ENCODE measurements around the gene HLA-A.
"Not testable (repeated sequence)": the region's sequence is repeated elsewhere in the genome, so short reads cannot be mapped to it uniquely, and the experiment has no call there.

HLA-A gene

DNA sequence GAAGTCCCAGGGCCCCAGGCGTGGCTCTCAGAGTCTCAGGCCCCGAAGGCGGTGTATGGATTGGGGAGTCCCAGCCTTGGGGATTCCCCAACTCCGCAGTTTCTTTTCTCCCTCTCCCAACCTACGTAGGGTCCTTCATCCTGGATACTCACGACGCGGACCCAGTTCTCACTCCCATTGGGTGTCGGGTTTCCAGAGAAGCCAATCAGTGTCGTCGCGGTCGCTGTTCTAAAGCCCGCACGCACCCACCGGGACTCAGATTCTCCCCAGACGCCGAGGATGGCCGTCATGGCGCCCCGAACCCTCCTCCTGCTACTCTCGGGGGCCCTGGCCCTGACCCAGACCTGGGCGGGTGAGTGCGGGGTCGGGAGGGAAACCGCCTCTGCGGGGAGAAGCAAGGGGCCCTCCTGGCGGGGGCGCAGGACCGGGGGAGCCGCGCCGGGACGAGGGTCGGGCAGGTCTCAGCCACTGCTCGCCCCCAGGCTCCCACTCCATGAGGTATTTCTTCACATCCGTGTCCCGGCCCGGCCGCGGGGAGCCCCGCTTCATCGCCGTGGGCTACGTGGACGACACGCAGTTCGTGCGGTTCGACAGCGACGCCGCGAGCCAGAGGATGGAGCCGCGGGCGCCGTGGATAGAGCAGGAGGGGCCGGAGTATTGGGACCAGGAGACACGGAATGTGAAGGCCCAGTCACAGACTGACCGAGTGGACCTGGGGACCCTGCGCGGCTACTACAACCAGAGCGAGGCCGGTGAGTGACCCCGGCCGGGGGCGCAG, at the start of gene HLA-A:
HLA-A (plus strand) TSS at position 258 of the 778 bp plus-strand sequence; CDS start at position 280, 22 bp downstream.
- DNase-seq (ENCODE audit: low read depth, low spot score): peak; percentile 90

- DNase-seq (ENCODE audit: low read depth, low spot score): no peak
Observed at GRCh38 chr6:29892696-29893095, 49.6 kb upstream of the HLA-A start.

GRCh38 chr6:29899281-29899680, 43.1 kb upstream of the HLA-A start:
- no peak for DNase-seq (ENCODE audit: low read depth, low spot score)

DNA sequence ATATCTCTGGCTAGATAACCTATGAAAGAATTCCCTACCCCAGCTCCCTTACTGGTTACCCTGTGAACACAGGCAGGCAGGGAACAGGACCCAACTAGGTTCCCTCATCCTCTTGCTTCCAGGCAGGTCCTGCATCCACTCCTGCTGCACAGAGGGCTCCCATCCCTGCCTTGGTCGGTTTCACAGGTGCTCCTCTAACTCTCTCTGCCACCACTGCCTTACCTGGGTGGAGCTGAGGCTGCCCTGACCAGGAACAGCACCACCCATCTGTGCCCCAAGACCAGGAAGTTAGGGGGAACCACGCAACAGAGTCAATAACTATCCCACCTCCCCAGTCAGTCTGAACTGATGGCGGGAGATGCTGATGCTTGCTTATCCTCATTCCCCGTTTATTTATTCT, 37.0 kb upstream of the HLA-A start:
- no peak for DNase-seq (ENCODE audit: low read depth, low spot score)

- no peak for DNase-seq (ENCODE audit: low read depth, low spot score)
Observed at GRCh38 chr6:29907637-29908340, 34.5 kb upstream of the HLA-A start.

- DNase-seq (ENCODE audit: low read depth, low spot score): no peak
Observed at GRCh38 chr6:29908341-29908662, 34.0 kb upstream of the HLA-A start.

DNA sequence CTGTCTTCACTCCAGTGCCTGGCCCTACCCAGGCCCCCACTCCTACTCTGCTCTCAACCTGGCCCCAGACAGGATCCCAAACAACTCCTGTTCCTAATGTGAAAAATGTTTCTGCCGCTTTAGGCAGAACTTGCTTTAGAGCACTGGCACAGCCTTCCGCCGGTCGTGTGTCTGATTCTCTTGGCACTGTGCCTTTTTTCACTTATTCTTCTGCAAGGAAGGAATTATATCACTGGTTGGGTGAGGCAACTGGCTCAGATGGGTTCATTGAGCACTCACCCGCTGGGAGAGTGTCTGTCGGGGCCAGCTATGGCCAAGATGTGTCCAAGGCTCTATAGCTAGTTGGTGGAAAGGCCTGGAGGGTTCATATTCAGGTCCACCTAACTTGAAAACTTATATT, 33.6 kb upstream of the HLA-A start:
- no peak for DNase-seq (ENCODE audit: low read depth, low spot score)

DNA sequence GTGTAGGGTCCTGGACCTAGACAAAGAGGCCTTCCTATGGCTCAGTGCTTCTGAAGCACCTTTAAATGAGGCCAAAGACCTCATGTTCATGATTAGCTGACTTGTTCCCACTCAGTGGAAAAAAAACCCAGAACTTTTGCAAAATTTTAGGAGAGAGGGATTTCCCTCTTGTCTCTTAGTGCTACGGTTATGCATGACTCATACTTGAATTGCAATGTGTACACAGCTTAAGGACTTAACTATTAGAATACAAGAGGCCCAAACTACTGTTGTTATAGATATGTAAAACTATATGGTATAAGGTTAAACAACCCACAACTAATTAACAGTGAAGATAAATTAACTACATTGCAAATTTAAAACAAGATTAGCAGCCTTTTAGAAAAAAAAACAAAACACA, 32.3 kb upstream of the HLA-A start:
- DNase-seq (ENCODE audit: low read depth, low spot score): no peak

DNA sequence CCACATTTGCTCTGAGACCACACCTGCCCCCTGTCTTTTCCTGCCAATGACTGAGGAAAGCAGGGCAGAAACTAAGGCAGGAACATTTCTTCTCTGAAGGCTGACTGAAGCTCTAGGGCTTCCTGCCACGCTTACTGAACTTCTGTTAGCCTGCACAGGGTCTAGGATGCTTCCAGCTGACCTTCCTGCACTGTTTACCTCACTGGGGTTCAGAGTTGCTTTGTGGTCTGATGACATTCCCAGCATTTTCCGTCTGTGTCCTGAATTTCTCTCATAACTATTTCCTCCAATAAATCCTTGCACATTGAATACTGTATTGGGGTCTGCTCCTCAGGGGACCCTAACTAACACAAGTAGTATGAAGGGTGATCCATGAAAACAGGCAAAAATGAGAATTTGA, 29.5 kb upstream of the HLA-A start:
- no peak for DNase-seq (ENCODE audit: low read depth, low spot score)

DNA sequence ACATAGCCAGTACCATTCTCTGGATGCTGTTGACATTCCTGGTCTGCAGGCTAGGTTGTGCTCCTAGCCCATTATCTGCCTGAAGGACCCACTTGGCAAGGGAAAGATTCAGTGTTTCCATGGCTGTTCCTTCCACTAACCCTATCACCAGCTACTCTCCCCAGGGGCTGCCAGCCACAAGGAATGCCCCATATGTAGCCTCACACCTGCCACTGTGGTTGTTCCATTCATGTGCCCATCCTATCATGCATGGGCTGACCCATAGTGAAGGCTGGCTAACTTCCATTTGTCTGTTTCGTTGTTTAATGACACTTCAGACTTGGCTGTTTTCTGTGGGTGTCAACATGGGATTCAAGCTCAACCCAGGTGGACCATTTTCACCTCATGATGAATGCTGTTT, 25.6 kb upstream of the HLA-A start:
- DNase-seq (ENCODE audit: low read depth, low spot score): no peak

GRCh38 chr6:29917857-29918256, 24.5 kb upstream of the HLA-A start:
- DNase-seq (ENCODE audit: low read depth, low spot score): no peak

- no peak for DNase-seq (ENCODE audit: low read depth, low spot score)
Observed at GRCh38 chr6:29919506-29920445, 22.6 kb upstream of the HLA-A start.

DNA sequence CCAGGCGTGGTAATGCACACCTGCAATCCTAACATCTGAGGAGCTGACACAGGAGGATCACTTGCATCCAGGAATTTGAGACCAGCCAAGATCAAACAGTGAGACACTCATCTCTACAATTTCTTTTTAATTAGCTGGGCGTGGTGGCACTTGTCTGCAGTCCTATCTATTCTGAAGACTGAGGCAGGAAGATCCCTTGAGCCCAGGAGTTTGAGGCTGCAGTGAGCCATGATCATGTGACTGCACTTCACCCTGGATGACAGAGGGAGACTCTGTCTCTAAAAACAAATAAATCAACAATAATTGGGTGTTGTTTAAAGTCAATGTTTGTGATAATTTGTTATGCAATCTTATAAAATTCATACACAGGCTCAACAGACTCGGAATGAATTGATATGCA, 18.0 kb upstream of the HLA-A start:
- no peak for DNase-seq (ENCODE audit: low read depth, low spot score)

DNA sequence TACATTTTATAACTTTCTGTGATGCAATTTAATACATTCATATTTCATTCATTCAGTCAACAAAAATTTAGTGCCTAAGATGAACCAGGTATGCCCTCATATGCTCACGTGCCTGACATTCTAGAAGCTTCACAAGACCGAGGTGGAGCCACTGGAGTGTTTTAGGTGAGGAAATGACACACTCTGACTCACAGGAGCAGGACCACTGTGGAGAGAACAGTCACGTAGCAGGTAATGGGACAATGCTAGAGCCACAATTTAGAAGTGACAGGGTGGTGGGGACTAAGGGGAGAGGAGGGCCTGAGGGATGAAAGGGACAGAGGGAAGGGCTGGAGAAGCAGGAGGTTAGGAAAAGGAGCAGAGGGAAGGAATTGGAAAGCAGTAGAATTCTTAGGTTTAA, 17.6 kb upstream of the HLA-A start:
- DNase-seq (ENCODE audit: low read depth, low spot score): no peak

DNA sequence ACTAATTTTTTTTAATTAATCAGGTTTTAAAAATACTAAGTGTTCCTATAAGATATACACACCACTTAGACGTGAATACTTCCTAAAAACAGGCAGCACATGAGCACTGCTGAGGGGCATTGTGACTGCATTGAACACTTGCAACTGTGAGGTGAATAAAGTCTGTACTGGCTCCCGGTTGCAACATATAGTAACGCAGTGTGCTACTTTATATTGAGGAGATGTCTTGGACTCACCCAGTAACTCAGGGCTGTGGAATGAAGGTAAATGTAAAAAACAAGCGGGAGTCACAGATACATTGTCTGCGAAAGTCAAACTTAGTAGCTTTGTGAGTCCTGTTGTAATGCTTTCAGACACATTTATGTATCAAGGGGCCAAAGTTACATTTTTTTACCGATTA, 17.0 kb upstream of the HLA-A start:
- no peak for DNase-seq (ENCODE audit: low read depth, low spot score)

DNA sequence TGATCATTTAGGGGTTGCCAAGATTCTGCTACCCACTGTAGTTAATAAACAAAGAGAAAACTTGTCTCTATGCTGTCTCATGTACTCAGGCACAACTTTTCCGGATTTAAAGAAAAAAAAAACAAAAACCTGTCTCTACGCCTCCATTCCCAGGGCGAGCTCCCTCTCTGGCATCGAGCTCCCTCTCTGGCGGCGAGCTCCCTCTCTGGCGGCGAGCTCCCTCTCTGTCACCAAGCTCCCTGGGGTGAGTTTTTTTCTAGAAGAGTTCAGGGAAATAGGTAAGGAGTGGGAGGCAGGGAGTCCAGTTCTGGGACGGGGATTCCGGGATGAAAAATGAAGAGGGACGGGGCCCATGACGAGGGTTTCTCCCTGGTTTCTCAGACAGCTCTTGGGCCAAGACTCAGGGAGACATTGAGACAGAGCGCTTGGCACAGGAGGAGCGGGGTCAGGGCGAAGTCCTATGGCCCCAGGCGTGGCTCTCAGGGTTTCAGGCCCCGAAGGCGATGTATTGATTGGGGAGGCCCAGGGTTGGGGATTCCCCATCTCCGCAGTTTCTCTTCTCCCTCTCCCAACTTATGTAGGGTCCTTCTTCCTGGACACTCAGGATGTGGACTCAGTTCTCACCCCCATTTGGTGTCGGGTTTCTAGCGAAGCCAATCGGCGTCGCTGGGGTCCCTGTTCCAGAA, 16.5 kb upstream of the HLA-A start:
- no peak for DNase-seq (ENCODE audit: low read depth, low spot score)

DNA sequence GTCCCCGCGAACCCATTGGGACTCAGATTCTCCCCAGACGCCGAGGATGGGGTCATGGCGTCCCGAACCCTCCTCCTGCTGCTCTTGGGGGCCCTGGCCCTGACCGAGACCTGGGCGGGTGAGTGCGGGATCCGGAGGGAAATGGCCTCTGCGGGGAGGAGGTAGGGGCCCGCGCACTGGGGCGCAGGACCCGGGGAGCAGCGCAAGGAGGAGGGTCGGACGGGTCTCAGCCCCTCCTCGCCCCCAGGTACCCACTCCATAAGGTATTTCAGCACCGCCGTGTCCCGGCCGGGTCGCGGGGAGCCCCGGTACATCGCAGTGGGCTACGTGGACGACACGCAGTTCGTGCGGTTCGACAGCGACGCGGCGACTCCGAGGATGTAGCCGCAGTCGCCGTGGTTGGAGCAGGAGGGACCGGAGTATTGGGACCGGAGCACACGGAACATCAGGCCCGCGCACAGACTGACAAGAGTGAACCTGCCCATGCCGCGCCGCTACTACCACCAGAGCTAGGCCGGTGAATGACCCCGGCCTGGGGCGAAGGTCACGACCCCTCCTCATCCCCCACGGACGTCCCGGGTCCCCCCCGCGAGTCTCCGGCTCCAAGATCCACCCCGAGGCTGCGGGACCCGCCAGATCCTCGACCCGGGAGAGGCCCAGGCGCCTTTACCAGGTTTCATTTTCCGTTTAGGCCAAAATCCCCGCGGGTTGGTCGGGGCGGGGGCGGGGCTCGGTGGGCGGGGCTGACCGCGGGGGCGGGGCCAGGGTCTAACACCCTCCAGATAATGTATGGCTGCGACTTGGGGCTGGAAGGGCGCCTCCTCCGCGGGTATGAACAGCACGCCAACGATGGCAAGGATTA, 15.7 kb upstream of the HLA-A start:
- DNase-seq (ENCODE audit: low read depth, low spot score): peak; percentile 72

DNA sequence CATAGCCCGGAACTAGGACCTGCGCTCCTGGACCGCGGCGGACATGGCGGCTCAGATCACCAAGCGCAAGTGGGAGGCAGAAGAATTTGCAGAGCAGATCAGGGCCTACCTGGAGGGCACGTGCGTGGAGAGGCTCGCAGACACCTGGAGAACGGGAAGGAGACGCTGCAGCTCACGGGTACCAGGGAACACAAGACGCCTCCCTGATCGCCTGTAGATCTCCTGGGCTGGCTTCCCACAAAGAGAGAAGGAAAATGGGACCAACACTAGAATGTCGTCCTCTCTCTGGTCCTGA, 15.1 kb upstream of the HLA-A start:
- DNase-seq (ENCODE audit: low read depth, low spot score): no peak

DNA sequence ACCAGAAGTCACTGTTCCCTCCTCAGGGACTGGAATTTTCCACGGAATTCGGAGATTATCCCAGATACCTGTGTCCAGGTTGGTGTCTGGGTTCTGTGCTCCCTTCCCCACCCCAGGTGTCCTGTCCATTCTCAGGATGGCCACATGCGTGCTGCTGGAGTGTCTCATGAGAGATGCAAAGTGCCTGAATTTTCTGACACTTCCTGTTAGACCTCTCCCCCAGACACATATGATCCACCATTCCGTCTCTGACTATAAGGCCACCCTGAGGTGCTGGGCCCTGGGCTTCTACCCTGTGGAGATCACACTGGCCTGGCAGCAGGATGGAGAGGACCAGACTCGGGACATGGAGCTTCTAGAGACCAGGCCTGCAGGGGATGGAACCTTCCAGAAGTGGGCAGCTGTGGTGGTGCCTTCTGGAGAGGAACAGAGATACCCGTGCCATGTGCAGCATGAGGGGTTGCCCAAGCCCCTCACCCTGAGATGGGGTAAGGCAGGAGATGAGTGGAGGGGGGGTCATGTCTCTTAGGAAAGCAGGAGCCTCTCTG, 14.4 kb upstream of the HLA-A start:
- no peak for DNase-seq (ENCODE audit: low read depth, low spot score)

DNA sequence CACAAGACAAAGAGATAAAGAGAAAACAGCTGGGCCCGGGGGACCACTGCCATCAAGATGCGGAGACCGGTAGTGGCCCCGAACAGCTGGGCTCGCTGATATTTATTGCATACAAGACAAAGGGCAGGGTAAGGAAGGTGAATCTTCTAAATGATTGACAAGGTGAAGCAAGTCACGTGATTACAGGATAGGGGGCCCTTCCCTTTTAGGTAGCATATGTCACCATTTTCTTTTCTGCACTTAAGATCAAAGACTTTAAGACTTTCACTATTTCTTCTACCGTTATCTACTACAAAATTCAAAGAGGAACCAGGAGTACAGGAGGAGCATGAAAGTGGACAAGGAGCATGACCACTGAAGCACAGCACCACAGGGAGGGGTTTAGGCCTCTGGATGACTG, 12.3 kb upstream of the HLA-A start:
- DNase-seq (ENCODE audit: low read depth, low spot score): not testable (repeated sequence)

DNA sequence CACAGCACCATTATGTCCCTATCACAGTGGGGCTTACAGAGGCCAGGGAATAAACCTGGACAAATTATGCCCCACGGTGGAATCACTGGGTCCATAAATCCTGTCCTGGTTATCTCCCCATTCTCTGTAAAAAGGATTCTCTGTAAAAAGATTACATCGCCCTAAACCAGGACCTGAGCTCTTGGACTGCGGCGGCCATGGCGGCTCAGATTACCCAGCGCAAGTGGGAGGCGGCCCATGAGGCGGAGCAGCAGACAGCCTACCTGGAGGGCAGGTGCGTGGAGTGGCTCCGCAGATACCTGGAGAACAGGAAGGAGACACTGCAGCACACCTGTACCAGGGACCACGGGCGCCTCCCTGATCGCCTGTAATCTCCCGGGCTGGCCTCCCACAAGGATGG, 8.4 kb upstream of the HLA-A start:
- no peak for DNase-seq (ENCODE audit: low read depth, low spot score)
